GM23338 (cell line): ENCODE measurements around the gene WSCD1. TPM values are rescaled to one million over a fixed set of nuclear protein-coding genes. Genes with fewer than 3 reads are reported as not detected.

Experiments used
- ATAC-seq: fragments of 200-7000 bp; cut with Tn5 transposase; 3 replicates; pipeline ENCODE4 v1.9.1; 2020
- DNase-seq: peaks from one replicate; pipeline ENCODE4 v3.0.0-alpha.2; 2015; ENCODE audit warnings: low spot score
- H2AFZ ChIP-seq: fragments of 200-600 bp; sonication (generic); 2 replicates; pipeline ENCODE4 v1.8.0; 2016; ENCODE audit warnings: antibody characterized with exemption, mild to moderate bottlenecking, moderate library complexity
- H3F3A ChIP-seq: fragments of 200-600 bp; sonication (generic); replicated peaks from 2 replicates; pipeline ENCODE4 v1.8.0; 2017; ENCODE audit warnings: antibody characterized with exemption, mixed run types, low read depth
- H3K27ac ChIP-seq: fragments of 200-600 bp; sonication (generic); 2 replicates; pipeline ENCODE4 v1.6.1; 2016; ENCODE audit warnings: low read depth
- H3K27me3 ChIP-seq: fragments of 200-600 bp; sonication (generic); 2 replicates; pipeline ENCODE4 v1.8.0; 2016; ENCODE audit warnings: mild to moderate bottlenecking, mixed run types, moderate library complexity; ENCODE audit not compliant: insufficient read depth
- H3K36me3 ChIP-seq: fragments of 200-600 bp; sonication (generic); 2 replicates; pipeline ENCODE4 v1.8.0; 2016; ENCODE audit warnings: mild to moderate bottlenecking; ENCODE audit not compliant: insufficient read depth
- H3K4me1 ChIP-seq: fragments of 200-600 bp; sonication (generic); 2 replicates; pipeline ENCODE4 v1.8.0; 2016; ENCODE audit warnings: mild to moderate bottlenecking, moderate library complexity; ENCODE audit not compliant: insufficient read depth
- H3K4me2 ChIP-seq: fragments of 200-600 bp; sonication (generic); 2 replicates; pipeline ENCODE4 v1.7.1; 2017; ENCODE audit warnings: mixed run types
- H3K4me3 ChIP-seq: fragments of 200-600 bp; sonication (generic); 2 replicates; pipeline ENCODE4 v1.6.1; 2016; ENCODE audit warnings: mixed run types
- H3K79me2 ChIP-seq: fragments of 200-600 bp; sonication (generic); replicated peaks from 2 replicates; pipeline ENCODE4 v1.8.0; 2017; ENCODE audit warnings: mild to moderate bottlenecking; ENCODE audit not compliant: insufficient read depth
- H3K9me2 ChIP-seq: fragments of 200-600 bp; sonication (generic); 2 replicates; pipeline ENCODE4 v1.8.0; 2017; ENCODE audit not compliant: insufficient read depth
- H4K20me1 ChIP-seq: fragments of 200-600 bp; sonication (generic); replicated peaks from 2 replicates; pipeline ENCODE4 v1.8.0; 2017; ENCODE audit warnings: mild to moderate bottlenecking; ENCODE audit not compliant: insufficient read depth
- H3K27ac Mint-ChIP-seq: 2 replicates; pipeline ENCODE4 v1.8.0; 2020; ENCODE audit warnings: inconsistent platforms, mild to moderate bottlenecking, moderate library complexity, mixed read lengths
- H3K27me3 Mint-ChIP-seq: 3 replicates; pipeline ENCODE4 v1.8.0; 2022; ENCODE audit warnings: low read depth, mild to moderate bottlenecking, moderate library complexity, mixed read lengths, inconsistent platforms; ENCODE audit not compliant: insufficient read depth, poor library complexity
- H3K36me3 Mint-ChIP-seq: 3 replicates; pipeline ENCODE4 v1.8.0; 2021; ENCODE audit warnings: low read depth, mild to moderate bottlenecking, inconsistent platforms, moderate library complexity, mixed read lengths
- H3K4me1 Mint-ChIP-seq: 3 replicates; pipeline ENCODE4 v1.8.0; 2020; ENCODE audit warnings: mild to moderate bottlenecking, inconsistent platforms, mixed read lengths
- H3K4me3 Mint-ChIP-seq: 3 replicates; pipeline ENCODE4 v1.8.0; 2021; ENCODE audit warnings: moderate library complexity, mild to moderate bottlenecking, inconsistent platforms, mixed read lengths
- H3K9me3 Mint-ChIP-seq: 3 replicates; pipeline ENCODE4 v1.8.0; 2020; ENCODE audit warnings: moderate library complexity, mild to moderate bottlenecking, inconsistent platforms, mixed read lengths
- CREB1 ChIP-seq: fragments of 250-450 bp; sonication (Bioruptor Pico); IDR thresholded peaks from 2 replicates; pipeline ENCODE4 v1.5.0; 2020; ENCODE audit warnings: low read depth, mild to moderate bottlenecking, moderate library complexity
- EZH2 ChIP-seq: fragments of 200-600 bp; sonication (generic); IDR thresholded peaks from one replicate; pipeline ENCODE4 v1.8.0; 2017; ENCODE audit warnings: antibody characterized with exemption, mild to moderate bottlenecking, low read depth; ENCODE audit not compliant: unreplicated experiment
- NANOG ChIP-seq: IDR thresholded peaks from 2 replicates; pipeline ENCODE4 v1.6.1; 2016; ENCODE audit warnings: antibody characterized with exemption, borderline replicate concordance
- POLR2AphosphoS5 ChIP-seq: IDR thresholded peaks from 2 replicates; pipeline ENCODE4 v1.6.1; 2016; ENCODE audit warnings: antibody characterized with exemption, low read depth
- ZNF331 ChIP-seq: fragments of 250-450 bp; sonication (Bioruptor Pico); IDR thresholded peaks from 2 replicates; pipeline ENCODE4 v1.5.0; 2020; ENCODE audit warnings: low read depth, mild to moderate bottlenecking, moderate library complexity
- polyA plus RNA-seq: library from polyadenylated mRNA; unstranded; fragments of >200 nt; fragmentation: Nextera tagmentation; extraction: Ambion mirVana; gene quantifications from 2 replicates; pipeline ENCODE4 v1.2.1, GENCODE V29; 2016
- total RNA-seq: library from RNA; depleted of rRNA; stranded (reverse); fragments of >200 nt; shearing (Covaris generic); gene quantifications from 2 replicates; pipeline ENCODE4 v1.2.3, GENCODE V29; 2014
- TF ChIP-seq, protein P1 (sequence below): fragments of 250-450 bp; sonication (Bioruptor Pico); IDR thresholded peaks from 2 replicates; pipeline ENCODE4 v1.5.0; 2020; ENCODE audit warnings: mild to moderate bottlenecking, moderate library complexity

The WSCD1 gene
- total and polyA plus RNA-seq, 2 experiments from 2014 or later = 6.1 to 38.9 TPM

DNA sequence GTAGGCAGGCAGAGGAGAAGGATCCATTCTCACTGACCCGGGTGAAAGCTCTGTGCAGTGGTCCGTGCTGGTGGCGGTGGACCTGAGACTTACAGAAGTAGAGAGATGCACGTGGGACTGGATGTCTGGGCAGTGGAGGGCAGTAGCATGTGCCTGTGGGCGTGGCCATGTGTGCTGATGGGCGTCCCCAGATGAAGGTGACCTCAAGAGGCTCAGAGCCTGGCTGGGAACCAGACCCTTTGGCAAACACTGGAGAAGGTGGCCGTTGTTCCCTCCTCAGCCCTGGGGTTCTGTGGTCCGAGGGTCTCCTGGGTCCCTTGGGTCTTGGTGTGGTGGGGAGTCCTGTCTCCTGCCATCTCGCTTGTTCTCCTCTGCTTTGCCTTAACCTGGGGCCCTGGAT is 15.6 kb downstream of the WSCD1 start (continued):
- TF ChIP-seq, protein P1, sequence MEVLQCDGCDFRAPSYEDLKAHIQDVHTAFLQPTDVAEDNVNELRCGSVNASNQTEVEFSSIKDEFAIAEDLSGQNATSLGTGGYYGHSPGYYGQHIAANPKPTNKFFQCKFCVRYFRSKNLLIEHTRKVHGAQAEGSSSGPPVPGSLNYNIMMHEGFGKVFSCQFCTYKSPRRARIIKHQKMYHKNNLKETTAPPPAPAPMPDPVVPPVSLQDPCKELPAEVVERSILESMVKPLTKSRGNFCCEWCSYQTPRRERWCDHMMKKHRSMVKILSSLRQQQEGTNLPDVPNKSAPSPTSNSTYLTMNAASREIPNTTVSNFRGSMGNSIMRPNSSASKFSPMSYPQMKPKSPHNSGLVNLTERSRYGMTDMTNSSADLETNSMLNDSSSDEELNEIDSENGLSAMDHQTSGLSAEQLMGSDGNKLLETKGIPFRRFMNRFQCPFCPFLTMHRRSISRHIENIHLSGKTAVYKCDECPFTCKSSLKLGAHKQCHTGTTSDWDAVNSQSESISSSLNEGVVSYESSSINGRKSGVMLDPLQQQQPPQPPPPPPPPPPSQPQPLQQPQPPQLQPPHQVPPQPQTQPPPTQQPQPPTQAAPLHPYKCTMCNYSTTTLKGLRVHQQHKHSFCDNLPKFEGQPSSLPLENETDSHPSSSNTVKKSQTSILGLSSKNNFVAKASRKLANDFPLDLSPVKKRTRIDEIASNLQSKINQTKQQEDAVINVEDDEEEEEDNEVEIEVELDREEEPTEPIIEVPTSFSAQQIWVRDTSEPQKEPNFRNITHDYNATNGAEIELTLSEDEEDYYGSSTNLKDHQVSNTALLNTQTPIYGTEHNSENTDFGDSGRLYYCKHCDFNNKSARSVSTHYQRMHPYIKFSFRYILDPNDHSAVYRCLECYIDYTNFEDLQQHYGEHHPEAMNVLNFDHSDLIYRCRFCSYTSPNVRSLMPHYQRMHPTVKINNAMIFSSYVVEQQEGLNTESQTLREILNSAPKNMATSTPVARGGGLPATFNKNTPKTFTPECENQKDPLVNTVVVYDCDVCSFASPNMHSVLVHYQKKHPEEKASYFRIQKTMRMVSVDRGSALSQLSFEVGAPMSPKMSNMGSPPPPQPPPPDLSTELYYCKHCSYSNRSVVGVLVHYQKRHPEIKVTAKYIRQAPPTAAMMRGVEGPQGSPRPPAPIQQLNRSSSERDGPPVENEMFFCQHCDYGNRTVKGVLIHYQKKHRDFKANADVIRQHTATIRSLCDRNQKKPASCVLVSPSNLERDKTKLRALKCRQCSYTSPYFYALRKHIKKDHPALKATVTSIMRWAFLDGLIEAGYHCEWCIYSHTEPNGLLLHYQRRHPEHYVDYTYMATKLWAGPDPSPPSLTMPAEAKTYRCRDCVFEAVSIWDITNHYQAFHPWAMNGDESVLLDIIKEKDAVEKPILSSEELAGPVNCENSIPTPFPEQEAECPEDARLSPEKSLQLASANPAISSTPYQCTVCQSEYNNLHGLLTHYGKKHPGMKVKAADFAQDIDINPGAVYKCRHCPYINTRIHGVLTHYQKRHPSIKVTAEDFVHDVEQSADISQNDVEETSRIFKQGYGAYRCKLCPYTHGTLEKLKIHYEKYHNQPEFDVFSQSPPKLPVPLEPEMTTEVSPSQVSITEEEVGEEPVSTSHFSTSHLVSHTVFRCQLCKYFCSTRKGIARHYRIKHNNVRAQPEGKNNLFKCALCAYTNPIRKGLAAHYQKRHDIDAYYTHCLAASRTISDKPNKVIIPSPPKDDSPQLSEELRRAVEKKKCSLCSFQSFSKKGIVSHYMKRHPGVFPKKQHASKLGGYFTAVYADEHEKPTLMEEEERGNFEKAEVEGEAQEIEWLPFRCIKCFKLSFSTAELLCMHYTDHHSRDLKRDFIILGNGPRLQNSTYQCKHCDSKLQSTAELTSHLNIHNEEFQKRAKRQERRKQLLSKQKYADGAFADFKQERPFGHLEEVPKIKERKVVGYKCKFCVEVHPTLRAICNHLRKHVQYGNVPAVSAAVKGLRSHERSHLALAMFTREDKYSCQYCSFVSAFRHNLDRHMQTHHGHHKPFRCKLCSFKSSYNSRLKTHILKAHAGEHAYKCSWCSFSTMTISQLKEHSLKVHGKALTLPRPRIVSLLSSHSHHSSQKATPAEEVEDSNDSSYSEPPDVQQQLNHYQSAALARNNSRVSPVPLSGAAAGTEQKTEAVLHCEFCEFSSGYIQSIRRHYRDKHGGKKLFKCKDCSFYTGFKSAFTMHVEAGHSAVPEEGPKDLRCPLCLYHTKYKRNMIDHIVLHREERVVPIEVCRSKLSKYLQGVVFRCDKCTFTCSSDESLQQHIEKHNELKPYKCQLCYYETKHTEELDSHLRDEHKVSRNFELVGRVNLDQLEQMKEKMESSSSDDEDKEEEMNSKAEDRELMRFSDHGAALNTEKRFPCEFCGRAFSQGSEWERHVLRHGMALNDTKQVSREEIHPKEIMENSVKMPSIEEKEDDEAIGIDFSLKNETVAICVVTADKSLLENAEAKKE (CRISPR knock-in tag) = no peak
- no peak for TF ChIP-seq CREB1 (CRISPR knock-in tag)

DNA sequence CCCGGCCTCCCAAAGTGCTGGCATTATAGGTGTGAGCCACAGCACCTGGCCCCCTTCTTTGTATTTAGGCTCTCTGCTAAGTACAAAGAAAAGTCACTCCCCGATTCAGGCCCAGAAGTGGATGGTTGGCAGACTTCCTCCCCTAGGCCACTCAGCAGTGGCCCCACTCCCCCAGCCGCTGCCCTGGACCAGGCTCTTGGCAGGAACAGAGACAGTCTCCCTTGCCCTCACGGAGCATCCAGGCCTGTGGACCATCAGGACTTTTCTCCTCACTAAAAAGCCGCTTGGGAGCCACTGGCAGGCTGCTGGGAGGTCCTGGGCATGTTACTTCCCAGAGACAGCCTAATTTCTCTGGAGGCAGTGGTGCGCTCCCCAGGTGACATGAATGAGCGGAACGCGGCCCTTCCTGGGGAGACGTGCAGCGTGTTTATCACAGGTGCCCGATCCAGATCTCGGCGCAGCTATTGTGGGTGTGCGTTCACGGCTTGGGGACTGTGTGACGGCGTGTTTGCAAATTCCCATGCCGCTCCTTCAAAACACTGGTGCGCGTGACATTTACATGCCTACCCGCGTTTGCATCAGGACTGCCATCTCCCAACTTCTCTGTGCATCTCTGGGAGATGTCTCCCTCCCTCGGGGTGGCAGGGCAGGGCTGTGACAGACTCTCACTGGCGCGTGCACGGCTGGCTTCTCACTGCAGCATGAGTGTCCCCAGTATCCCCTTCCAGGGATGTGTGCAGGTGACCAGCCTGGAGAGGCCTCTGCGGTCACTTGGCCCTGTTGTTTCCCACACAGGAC is 16.6 kb downstream of the WSCD1 start:
- Histone ChIP-seq H3K4me1 (peaks cover 6% of the 10 kb centered on the region; the same call in 1 of the 2 replicates), H3K4me3 (no peak overlapping the region), H3K79me2 (no peaks in the 10 kb centered on the region), H3K36me3 (no peaks in the 10 kb centered on the region), H3K9me2 (no peaks in the 10 kb centered on the region), H3K27ac (no peak overlapping the region), H4K20me1 (no peaks in the 10 kb centered on the region), H3F3A (no peaks in the 10 kb centered on the region), H2AFZ (no peak overlapping the region), H3K27me3 (no peaks in the 10 kb centered on the region), H3K4me2 (no peak overlapping the region)
- H3K27me3 Mint-ChIP-seq = peaks cover 2% of the 10 kb centered on the region
- no peak overlapping the region for H3K27ac Mint-ChIP-seq
- TF ChIP-seq, protein P1 (CRISPR knock-in tag) = no peak
- TF ChIP-seq POLR2AphosphoS5 = no peak
- no peak for TF ChIP-seq EZH2
- TF ChIP-seq NANOG = no peak
- no peak for TF ChIP-seq ZNF331 (CRISPR knock-in tag)
- H3K36me3 Mint-ChIP-seq = peaks cover 33% of the 10 kb centered on the region
- H3K4me1 Mint-ChIP-seq = peaks cover 24% of the 10 kb centered on the region
- H3K9me3 Mint-ChIP-seq = no peaks in the 10 kb centered on the region
- no peak overlapping the region for H3K4me3 Mint-ChIP-seq
- ATAC-seq = no peak
- no peak for DNase-seq
